GM12873 (cell line): ENCODE measurements around the gene HSPB2.
A peak's percentile ranks its signal among the peaks of the same experiment; 100 is the strongest.

ENCODE experiments used
- CTCF ChIP-seq: IDR thresholded peaks from 2 replicates; pipeline ENCODE4 v1.5.1; 2012; ENCODE audit warnings: low read depth, mild to moderate bottlenecking, moderate library complexity, low read length, control low read depth; ENCODE audit not compliant: insufficient read depth; ENCODE audit errors: missing control alignments

The HSPB2 gene

GRCh38 chr11:111912535-111912934, at the start of gene HSPB2:
Gene HSPB2 (plus strand): TSS chr11:111912734. CDS start chr11:111912830, 96 bp downstream.
- TF ChIP-seq CTCF, result no peak

- TF ChIP-seq CTCF, result no peak
Observed at GRCh38 chr11:111870113-111870512, 42.4 kb upstream of the HSPB2 start.

GRCh38 chr11:111870522-111870885, 42.0 kb upstream of the HSPB2 start:
- TF ChIP-seq CTCF, result no peak

- peak; percentile 37 for TF ChIP-seq CTCF
Observed at GRCh38 chr11:111870886-111871692, 41.4 kb upstream of the HSPB2 start, which contains the start of gene ALG9. Gene ALG9 (minus strand): TSS chr11:111871581. CDS start chr11:111871482, 99 bp downstream.

GRCh38 chr11:111871693-111872161, 40.8 kb upstream of the HSPB2 start:
- no peak for TF ChIP-seq CTCF

- TF ChIP-seq CTCF, result no peak
Observed at GRCh38 chr11:111878385-111878848, 34.1 kb upstream of the HSPB2 start.

GRCh38 chr11:111878849-111879636, 33.5 kb upstream of the HSPB2 start, which contains the start of the genes CFAP68 and FDXACB1:
Gene CFAP68 (plus strand): TSS chr11:111879541. CDS start chr11:111879561, 20 bp downstream.
Gene FDXACB1 (minus strand): TSS chr11:111879165. CDS start chr11:111879132, 33 bp downstream.
- TF ChIP-seq CTCF, result peak; percentile 95
